HG02970 (cell line): ENCODE measurements around the gene SCN7A.
"Not testable (repeated sequence)": the region's sequence is repeated elsewhere in the genome, so short reads cannot be mapped to it uniquely, and the experiment has no call there.

Experiments used
- ATAC-seq: cut with Tn5 transposase; IDR thresholded peaks from one replicate; pipeline ENCODE4 v1.9.1; 2021; ENCODE audit warnings: mild to moderate bottlenecking, moderate library complexity, moderate number of reproducible peaks; ENCODE audit not compliant: unreplicated experiment, low FRiP score

The SCN7A gene

DNA sequence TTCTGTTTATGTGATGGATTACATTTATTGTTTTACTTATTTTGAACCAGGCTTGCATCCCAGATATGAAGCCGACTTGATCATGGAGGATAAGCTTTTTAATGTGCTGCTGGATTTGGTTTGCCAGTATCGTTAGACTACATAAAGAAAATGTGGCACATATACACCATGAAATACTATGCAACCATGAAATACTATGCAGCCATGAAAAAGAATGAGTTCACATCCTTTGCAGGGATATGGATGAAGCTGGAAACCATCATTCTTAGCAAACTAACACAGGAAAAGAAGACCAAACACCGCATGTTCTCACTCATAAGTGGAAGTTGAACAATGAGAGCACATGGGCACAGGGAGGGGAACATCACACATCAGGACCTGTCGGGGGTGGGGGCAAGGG, 38.2 kb downstream of the SCN7A start:
- ATAC-seq = not testable (repeated sequence)

DNA sequence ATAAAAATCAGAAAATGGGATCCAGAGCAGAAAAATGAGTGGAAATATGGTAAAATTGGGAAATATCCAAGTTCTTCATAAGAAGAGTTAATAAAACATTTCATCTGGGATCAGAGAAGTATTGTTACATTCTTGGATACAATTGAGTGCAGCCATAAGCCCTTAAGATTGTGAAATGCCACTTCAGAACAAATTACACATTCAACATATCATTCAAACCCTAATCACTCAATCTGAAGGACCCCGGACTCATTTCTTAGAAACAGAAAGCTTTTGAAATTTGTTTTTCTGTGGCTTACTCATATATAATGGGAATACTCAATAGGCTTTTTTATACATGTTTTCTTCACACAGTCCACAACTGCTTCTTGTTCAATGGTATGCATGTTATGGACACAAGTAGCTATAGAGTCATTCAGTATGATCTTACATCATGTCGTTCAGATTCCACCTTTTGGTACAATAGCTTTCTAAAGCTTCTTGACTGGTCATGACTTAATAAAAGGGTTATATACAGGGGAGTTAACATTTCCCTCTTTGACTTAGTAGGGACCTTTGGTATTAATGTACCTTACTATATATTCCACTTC, 39.9 kb downstream of the SCN7A start:
- ATAC-seq = no peak

DNA sequence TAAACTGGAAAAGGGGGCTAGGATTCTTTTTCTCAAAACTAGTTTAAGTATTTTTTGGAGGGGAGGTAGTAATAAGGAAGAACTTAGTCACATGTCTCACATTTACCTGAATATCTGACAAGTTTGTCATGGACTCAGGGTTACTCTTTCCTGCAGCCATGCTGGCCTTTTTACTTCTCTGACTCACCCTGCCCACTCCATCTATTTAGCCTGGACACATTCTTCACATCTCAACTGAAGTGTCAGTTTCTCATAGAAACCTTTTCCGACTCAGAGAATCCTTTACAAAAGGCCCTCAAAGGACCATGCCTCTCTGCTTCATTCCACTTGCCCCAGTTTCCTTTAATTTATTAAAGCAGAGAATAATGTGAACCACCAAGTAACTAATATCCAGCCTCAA, 42.6 kb downstream of the SCN7A start:
- no peak for ATAC-seq

- peak; percentile 91 for ATAC-seq
These were observed 44.6 kb downstream of the SCN7A start for GRCh38 chr2:166449439-166449838.

GRCh38 chr2:166448106-166448505, 45.9 kb downstream of the SCN7A start:
- ATAC-seq = no peak

DNA sequence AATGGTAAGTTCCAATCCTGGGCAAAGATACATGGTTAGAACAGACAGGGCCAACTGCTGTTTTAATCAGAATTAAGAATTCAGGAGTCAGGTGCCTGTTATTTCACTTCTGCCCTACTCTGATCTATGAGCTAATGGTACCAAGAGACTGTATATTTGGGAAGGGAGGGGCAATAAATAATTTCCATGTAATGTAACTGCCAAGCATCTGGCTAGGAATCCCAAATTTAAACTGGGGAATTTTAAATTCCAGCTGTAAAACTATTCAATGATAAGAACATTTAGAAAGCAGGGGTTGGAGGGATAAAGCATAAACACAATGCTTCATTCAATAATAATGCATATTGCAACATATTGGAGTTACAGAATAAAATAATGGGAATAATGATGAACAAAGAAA, 49.7 kb downstream of the SCN7A start:
- ATAC-seq = no peak

DNA sequence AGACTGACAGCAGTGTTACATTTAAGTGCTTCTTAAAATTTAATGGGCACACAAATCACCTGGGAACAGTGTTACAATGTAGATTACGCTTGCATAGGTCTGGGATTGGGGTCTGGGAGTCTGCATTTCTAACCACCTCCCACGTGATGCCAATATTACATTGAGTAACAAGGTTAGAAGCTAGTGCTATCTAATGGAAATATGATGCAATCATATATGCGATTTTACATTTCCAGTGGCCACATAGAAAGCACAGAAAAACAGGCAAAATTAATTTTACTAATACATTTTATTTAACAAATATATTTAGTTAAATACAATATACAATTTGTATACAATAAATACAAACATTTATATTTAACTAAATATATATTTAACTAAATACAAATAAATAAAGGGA, 53.7 kb downstream of the SCN7A start:
- ATAC-seq = no peak

GRCh38 chr2:166439078-166439477, 55.0 kb downstream of the SCN7A start:
- no peak for ATAC-seq

DNA sequence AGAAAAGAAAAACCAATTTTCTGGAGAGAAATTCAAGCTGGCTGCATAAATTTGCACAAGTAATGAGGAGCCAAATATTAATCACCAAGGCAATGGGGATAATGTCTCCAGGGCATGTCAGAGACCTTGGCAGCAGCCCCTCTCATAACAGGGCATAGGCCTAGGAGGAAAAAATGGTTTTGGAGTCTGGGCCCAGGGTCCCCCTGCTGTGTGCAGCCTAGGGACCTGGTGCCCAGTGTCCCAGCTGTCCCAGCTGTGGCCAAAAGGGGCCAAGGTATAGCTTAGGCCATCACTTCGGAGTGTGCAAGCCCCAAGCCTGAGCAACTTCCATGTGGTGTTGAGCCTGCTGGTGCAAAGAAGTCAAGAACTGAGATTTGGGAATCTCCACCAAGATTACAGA, 57.1 kb downstream of the SCN7A start:
- ATAC-seq = no peak

DNA sequence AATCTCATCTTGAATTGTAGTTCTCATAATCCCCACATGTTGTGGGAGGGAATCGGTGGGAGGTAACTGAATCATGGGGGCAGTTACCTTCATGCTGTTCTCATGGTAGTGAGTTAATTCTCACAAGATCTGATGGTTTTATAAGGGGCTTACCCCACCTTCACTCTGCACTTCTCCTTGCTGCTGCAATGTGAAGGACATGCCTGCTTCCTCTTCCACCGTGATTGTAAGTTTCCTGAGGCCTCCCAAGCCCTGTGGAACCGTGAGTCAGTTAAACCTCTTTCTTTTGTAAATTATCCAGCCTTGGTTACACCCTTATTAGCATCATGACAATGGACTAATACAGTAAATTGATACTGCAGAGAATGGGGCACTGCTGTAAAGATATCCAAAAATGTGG, 57.9 kb downstream of the SCN7A start:
- no peak for ATAC-seq

DNA sequence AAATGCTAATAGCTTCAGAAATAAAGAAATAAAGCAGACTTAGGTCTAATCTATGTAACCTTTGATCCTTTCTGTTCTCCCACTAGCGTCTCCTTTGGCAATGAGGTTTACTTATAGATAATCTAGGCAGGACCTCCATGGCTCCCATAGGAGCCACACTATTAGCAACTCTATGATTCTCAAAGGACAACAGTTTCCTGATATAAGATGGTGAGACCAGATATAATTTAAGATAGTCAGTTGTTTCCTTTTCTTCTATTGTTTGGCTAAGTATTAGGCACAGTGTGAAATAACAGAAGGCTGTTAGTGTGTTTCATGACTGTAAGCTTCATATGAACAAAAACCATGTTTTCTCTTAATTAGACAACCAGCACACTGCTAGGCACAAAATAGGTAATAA, 59.6 kb downstream of the SCN7A start:
- no peak for ATAC-seq

DNA sequence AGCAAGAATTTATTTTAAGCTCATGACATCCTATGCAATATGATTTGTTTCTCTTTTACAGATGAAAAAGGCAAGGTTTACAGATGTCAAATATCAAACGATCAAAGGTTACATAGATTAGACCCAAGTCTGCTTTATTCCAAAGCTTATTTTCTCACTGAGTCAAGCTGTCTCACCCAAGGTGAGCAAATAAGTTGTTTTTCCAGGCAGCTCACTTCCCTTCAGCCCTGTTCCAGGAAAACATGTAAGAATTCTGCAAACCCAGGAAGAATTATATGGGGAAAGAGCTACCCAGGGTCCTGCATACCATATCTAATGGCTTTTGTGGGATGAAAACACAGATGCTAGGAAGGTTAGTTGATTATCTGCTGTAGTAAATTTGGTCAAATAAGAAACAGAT, 60.6 kb downstream of the SCN7A start:
- no peak for ATAC-seq

- no peak for ATAC-seq
These were observed 61.7 kb downstream of the SCN7A start for GRCh38 chr2:166432331-166432730.

DNA sequence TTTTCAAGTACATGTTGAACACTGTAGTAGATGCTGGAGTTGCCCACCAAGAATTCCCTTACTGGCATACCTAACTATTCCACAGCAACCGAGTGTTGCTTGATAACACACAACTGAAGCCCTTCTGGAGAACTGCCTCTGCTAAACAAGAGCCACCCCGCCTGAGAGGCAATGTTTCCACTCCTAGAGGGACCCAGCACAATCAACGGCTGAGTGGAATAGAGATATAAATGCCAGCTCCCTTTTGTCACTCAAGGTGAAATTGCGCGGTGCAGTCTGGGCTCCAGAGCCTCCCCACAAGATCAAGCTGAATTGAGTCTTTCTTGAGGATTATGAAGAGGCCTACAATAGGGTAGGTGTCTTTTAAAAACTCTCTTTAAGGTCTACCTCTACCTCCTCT, 69.2 kb downstream of the SCN7A start:
- no peak for ATAC-seq

- no peak for ATAC-seq
These were observed 74.5 kb downstream of the SCN7A start for GRCh38 chr2:166419616-166419934.

GRCh38 chr2:166418853-166419615, 75.0 kb downstream of the SCN7A start:
- no peak for ATAC-seq

DNA sequence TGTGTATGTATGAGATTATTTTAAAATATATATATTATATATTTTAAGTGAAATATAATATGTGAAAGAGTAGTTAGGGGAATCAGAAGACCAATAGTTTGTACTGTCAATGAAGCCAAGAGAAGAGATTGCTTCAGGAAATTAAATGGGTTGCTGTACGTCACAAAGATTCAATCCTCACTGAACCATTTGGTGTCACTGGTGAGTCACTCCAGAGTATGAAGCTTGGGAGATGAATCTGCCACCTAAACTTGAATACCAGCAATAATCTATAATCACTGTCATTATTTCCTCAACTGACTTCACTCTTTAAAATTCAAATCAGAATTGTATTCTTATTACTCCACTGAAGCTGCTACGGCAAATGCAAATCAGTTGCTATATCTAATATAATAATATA, 76.4 kb downstream of the SCN7A start:
- ATAC-seq = no peak

DNA sequence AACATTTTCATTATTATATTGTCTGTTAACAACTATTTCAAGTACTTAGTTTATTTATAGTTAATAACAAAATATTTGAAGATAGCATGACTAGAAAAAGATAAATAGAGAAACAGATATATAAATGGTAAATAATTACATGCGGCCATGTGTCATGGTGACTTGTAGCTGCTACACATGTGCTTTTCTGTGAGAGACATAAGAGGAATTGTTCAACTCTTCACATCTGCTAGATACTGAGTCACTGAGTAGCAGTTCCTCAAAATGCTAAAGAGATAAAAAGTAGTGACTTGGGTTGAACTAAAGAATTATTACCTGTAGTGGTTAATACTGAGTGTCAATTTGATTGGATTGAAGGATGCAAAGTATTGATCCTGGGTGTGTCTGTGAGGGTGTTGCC, 80.8 kb downstream of the SCN7A start:
- no peak for ATAC-seq

GRCh38 chr2:166411473-166412230, 82.4 kb downstream of the SCN7A start:
- ATAC-seq = no peak

DNA sequence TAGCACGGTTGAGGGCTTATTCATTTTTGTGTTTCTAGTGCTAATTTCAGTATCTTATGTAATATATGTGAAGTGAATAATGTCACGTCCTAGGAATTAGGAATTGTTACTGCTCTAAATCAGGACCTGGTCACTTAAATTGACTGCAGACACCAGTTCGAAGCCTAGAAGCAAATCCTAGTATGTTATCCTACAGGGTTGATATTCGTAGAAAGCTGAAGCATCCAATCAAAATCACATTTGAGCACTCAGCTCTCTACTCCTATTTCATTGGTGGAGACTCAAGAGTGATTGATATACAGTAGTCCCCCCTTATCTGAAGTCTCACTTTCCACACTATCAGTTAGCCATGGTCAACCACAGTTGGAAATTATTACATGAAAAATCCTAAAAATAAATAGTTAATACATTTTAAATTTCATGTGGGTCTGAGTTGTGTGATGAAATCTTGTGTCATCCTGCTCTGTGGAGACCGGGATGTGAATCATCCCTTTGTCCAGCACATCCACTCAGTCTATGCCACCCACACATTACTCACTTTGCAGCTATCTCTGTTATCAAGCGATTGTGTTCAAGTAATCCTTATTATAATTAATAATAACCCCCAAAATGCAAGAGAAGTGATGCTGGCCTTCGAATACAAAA, 83.1 kb downstream of the SCN7A start:
- no peak for ATAC-seq

- not testable (repeated sequence) for ATAC-seq
These were observed 86.3 kb downstream of the SCN7A start for GRCh38 chr2:166407746-166408145.
